ENCODE measurements around the gene SPTB.

The SPTB gene

GRCh38 chr14:64757601-64758000 lies 122.1 kb downstream of the SPTB start:
- Histone ChIP-seq H4K8ac (ENCODE audit: low read depth, low read length) (no peak overlapping the region), H3K9ac (ENCODE audit: low read depth, low read length, poor library complexity) (peak overlapping the region; percentile 7), H2BK15ac (ENCODE audit: low read length) (no peak overlapping the region), H3K27me3 (ENCODE audit: control insufficient read depth in 3 of 3, insufficient read depth in 3 of 3, low read depth in 1 of 3, low read length in 3 of 3) (peaks cover 0 to 37% (median 0%) of the 10 kb centered on the region in 3 experiments), H2AFZ (ENCODE audit: low read length) (no peak overlapping the region), H3K79me1 (ENCODE audit: low read depth, low read length) (no peaks in the 10 kb centered on the region), H3K9me3 (replicated peaks in 1 of 2; ENCODE audit: control insufficient read depth in 2 of 2, insufficient read depth in 1 of 2, low read depth in 1 of 2, low read length in 2 of 2) (peaks cover 2 to 9% of the 10 kb centered on the region in 2 donors), H2BK120ac (ENCODE audit: low read depth, low read length) (no peak overlapping the region), H3K36me3 (replicated peaks in 1 of 2; ENCODE audit: control insufficient read depth in 2 of 2, insufficient read depth in 2 of 2, low read length in 2 of 2) (no peaks in the 10 kb centered on the region), H2BK5ac (ENCODE audit: low read length) (no peak overlapping the region), H2BK12ac (ENCODE audit: low read length) (no peak overlapping the region), H3K4me3 (ENCODE audit: low read length in 2 of 2) (no peak overlapping the region), H3K14ac (ENCODE audit: low read length) (no peak overlapping the region), H2AK5ac (ENCODE audit: low read depth, low read length) (peak overlapping the region; percentile 30), H3K18ac (ENCODE audit: low read length) (no peak overlapping the region), H3K4ac (ENCODE audit: low read length) (no peak overlapping the region), H3K23ac (ENCODE audit: low read depth, low read length, poor library complexity) (no peak overlapping the region), H3K27ac (replicated peaks; ENCODE audit: low read length) (no peak overlapping the region), H3K4me1 (ENCODE audit: control insufficient read depth in 2 of 2, insufficient read depth in 1 of 2, low read depth in 1 of 2, low read length in 2 of 2) (peaks cover 4 to 11% of the 10 kb centered on the region in 2 donors), H3K4me2 (ENCODE audit: insufficient read depth, low read length, poor library complexity, severe bottlenecking) (no peak overlapping the region), H4K91ac (ENCODE audit: low read depth, low read length, poor library complexity) (no peak overlapping the region)
- no peak for DNase-seq (ENCODE audit: low spot score)
- no CpG with 5 or more reads among the region's 3 CpGs for WGBS, 2 donors (ENCODE audit: extremely low coverage in 2 of 2, insufficient read length in 2 of 2, insufficient replicate concordance in 1 of 2)

DNA sequence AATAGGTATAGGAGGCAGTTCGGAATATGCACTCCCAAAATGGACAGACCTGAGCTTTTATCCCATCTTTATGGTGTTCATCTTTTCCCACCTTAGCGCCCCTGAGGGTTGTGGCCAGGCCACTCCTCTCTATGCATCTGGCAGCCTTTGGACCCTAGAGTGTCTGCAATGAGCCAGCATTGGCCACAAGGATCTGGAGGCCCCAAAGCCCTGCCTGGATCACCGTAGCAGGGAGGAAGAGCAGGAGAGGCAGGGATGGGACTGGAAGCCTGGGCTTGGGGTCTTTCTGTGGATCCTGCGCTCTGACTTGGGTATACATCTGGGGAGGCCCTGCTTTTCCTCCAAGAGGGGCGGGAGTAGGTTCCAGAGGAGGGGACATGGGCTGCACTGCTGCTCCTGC lies 123.0 kb downstream of the SPTB start:
- Histone ChIP-seq H3K4me2 (ENCODE audit: insufficient read depth, low read length, poor library complexity, severe bottlenecking) (no peak overlapping the region), H3K9me3 (replicated peaks in 1 of 2; ENCODE audit: control insufficient read depth in 2 of 2, insufficient read depth in 1 of 2, low read depth in 1 of 2, low read length in 2 of 2) (peaks cover 2 to 9% of the 10 kb centered on the region in 2 donors), H4K91ac (ENCODE audit: low read depth, low read length, poor library complexity) (no peak overlapping the region), H3K79me1 (ENCODE audit: low read depth, low read length) (no peaks in the 10 kb centered on the region), H3K4me3 (ENCODE audit: low read length in 2 of 2) (no peak overlapping the region), H2AK5ac (ENCODE audit: low read depth, low read length) (no peak overlapping the region), H2BK12ac (ENCODE audit: low read length) (no peak overlapping the region), H3K27ac (replicated peaks; ENCODE audit: low read length) (no peak overlapping the region), H3K14ac (ENCODE audit: low read length) (no peak overlapping the region), H3K9ac (ENCODE audit: low read depth, low read length, poor library complexity) (no peak overlapping the region), H3K23ac (ENCODE audit: low read depth, low read length, poor library complexity) (no peak overlapping the region), H3K36me3 (replicated peaks in 1 of 2; ENCODE audit: control insufficient read depth in 2 of 2, insufficient read depth in 2 of 2, low read length in 2 of 2) (no peaks in the 10 kb centered on the region), H3K18ac (ENCODE audit: low read length) (no peak overlapping the region), H4K8ac (ENCODE audit: low read depth, low read length) (no peak overlapping the region), H3K4ac (ENCODE audit: low read length) (no peak overlapping the region), H3K27me3 (ENCODE audit: control insufficient read depth in 3 of 3, insufficient read depth in 3 of 3, low read depth in 1 of 3, low read length in 3 of 3) (peaks cover 0 to 28% (median 0%) of the 10 kb centered on the region in 3 experiments), H2AFZ (ENCODE audit: low read length) (no peak overlapping the region), H3K4me1 (ENCODE audit: control insufficient read depth in 2 of 2, insufficient read depth in 1 of 2, low read depth in 1 of 2, low read length in 2 of 2) (peaks cover 4% of the 10 kb centered on the region in 2 donors), H2BK15ac (ENCODE audit: low read length) (no peak overlapping the region), H2BK120ac (ENCODE audit: low read depth, low read length) (no peak overlapping the region), H2BK5ac (ENCODE audit: low read length) (no peak overlapping the region)
- WGBS, 2 donors (ENCODE audit: extremely low coverage in 2 of 2, insufficient read length in 2 of 2, insufficient replicate concordance in 1 of 2), result no CpG with 5 or more reads among the region's 5 CpGs
- DNase-seq (ENCODE audit: low spot score), result no peak

- H3K23ac ChIP-seq (ENCODE audit: low read depth, low read length, poor library complexity), result no peak overlapping the region
- H2BK12ac ChIP-seq (ENCODE audit: low read length), result no peak overlapping the region
- H3K4me1 ChIP-seq (ENCODE audit: control insufficient read depth in 2 of 2, insufficient read depth in 1 of 2, low read depth in 1 of 2, low read length in 2 of 2), result peaks cover 4% of the 10 kb centered on the region in 2 donors
- no peak overlapping the region for H2BK15ac ChIP-seq (ENCODE audit: low read length)
- H3K9ac ChIP-seq (ENCODE audit: low read depth, low read length, poor library complexity), result no peak overlapping the region
- no peak overlapping the region for H3K14ac ChIP-seq (ENCODE audit: low read length)
- peaks cover 0 to 19% (median 0%) of the 10 kb centered on the region in 3 experiments for H3K27me3 ChIP-seq (ENCODE audit: control insufficient read depth in 3 of 3, insufficient read depth in 3 of 3, low read depth in 1 of 3, low read length in 3 of 3)
- H3K4ac ChIP-seq (ENCODE audit: low read length), result no peak overlapping the region
- H3K4me3 ChIP-seq (ENCODE audit: low read length in 2 of 2), result no peak overlapping the region
- H2AK5ac ChIP-seq (ENCODE audit: low read depth, low read length), result no peak overlapping the region
- H3K18ac ChIP-seq (ENCODE audit: low read length), result no peak overlapping the region
- H2BK5ac ChIP-seq (ENCODE audit: low read length), result no peak overlapping the region
- no CpG with 5 or more reads among the region's 9 CpGs for WGBS, 2 donors (ENCODE audit: extremely low coverage in 2 of 2, insufficient read length in 2 of 2, insufficient replicate concordance in 1 of 2)
- H2BK120ac ChIP-seq (ENCODE audit: low read depth, low read length), result no peak overlapping the region
- no peak overlapping the region for H2AFZ ChIP-seq (ENCODE audit: low read length)
- peaks cover 2 to 9% of the 10 kb centered on the region in 2 donors for H3K9me3 ChIP-seq (replicated peaks in 1 of 2; ENCODE audit: control insufficient read depth in 2 of 2, insufficient read depth in 1 of 2, low read depth in 1 of 2, low read length in 2 of 2)
- no peak for DNase-seq (ENCODE audit: low spot score)
- H4K8ac ChIP-seq (ENCODE audit: low read depth, low read length), result no peak overlapping the region
- no peaks in the 10 kb centered on the region for H3K36me3 ChIP-seq (replicated peaks in 1 of 2; ENCODE audit: control insufficient read depth in 2 of 2, insufficient read depth in 2 of 2, low read length in 2 of 2)
- H4K91ac ChIP-seq (ENCODE audit: low read depth, low read length, poor library complexity), result no peak overlapping the region
- H3K4me2 ChIP-seq (ENCODE audit: insufficient read depth, low read length, poor library complexity, severe bottlenecking), result no peak overlapping the region
- no peaks in the 10 kb centered on the region for H3K79me1 ChIP-seq (ENCODE audit: low read depth, low read length)
- H3K27ac ChIP-seq (replicated peaks; ENCODE audit: low read length), result no peak overlapping the region
Measured at GRCh38 chr14:64755781-64756221, 123.9 kb downstream of the SPTB start.

- Histone ChIP-seq H4K91ac (ENCODE audit: low read depth, low read length, poor library complexity) (no peak overlapping the region), H3K36me3 (replicated peaks in 1 of 2; ENCODE audit: control insufficient read depth in 2 of 2, insufficient read depth in 2 of 2, low read length in 2 of 2) (peaks cover 0 to 3% of the 10 kb centered on the region in 2 donors), H3K23ac (ENCODE audit: low read depth, low read length, poor library complexity) (no peak overlapping the region), H3K4me1 (ENCODE audit: control insufficient read depth in 2 of 2, insufficient read depth in 1 of 2, low read depth in 1 of 2, low read length in 2 of 2) (peaks cover 4% of the 10 kb centered on the region in 2 donors), H3K27me3 (ENCODE audit: control insufficient read depth in 3 of 3, insufficient read depth in 3 of 3, low read depth in 1 of 3, low read length in 3 of 3) (peaks cover 0 to 14% (median 0%) of the 10 kb centered on the region in 3 experiments), H3K4me3 (ENCODE audit: low read length in 2 of 2) (no peak overlapping the region), H2BK120ac (ENCODE audit: low read depth, low read length) (no peak overlapping the region), H2BK5ac (ENCODE audit: low read length) (peak overlapping the region; percentile 66), H3K79me1 (ENCODE audit: low read depth, low read length) (no peaks in the 10 kb centered on the region), H2BK12ac (ENCODE audit: low read length) (peak overlapping the region; percentile 92), H3K4ac (ENCODE audit: low read length) (no peak overlapping the region), H3K9ac (ENCODE audit: low read depth, low read length, poor library complexity) (no peak overlapping the region), H2AFZ (ENCODE audit: low read length) (no peak overlapping the region), H3K27ac (replicated peaks; ENCODE audit: low read length) (no peak overlapping the region), H3K9me3 (replicated peaks in 1 of 2; ENCODE audit: control insufficient read depth in 2 of 2, insufficient read depth in 1 of 2, low read depth in 1 of 2, low read length in 2 of 2) (peaks cover 2 to 9% of the 10 kb centered on the region in 2 donors), H2AK5ac (ENCODE audit: low read depth, low read length) (peak overlapping the region; percentile 60), H4K8ac (ENCODE audit: low read depth, low read length) (no peak overlapping the region), H3K18ac (ENCODE audit: low read length) (peak overlapping the region; percentile 78), H3K14ac (ENCODE audit: low read length) (no peak overlapping the region), H3K4me2 (ENCODE audit: insufficient read depth, low read length, poor library complexity, severe bottlenecking) (no peak overlapping the region), H2BK15ac (ENCODE audit: low read length) (no peak overlapping the region)
- no CpG with 5 or more reads among the region's 5 CpGs for WGBS, 2 donors (ENCODE audit: extremely low coverage in 2 of 2, insufficient read length in 2 of 2, insufficient replicate concordance in 1 of 2)
- no peak for DNase-seq (ENCODE audit: low spot score)
Measured at GRCh38 chr14:64754685-64755084, 125.0 kb downstream of the SPTB start.
